Suprapubic skin (tissue), 4 donors: ENCODE data around the gene NTM. TPM values are rescaled to one million over a fixed set of nuclear protein-coding genes. Genes with fewer than 3 reads are reported as not detected.

Experiments used
- DNase-seq, 2 donors: peaks; one replicate each; pipeline ENCODE4 v3.0.0-alpha.2; 2019; ENCODE audit warnings: low spot score in 2 of 2
- H3K27ac ChIP-seq: fragments of 200-600 bp; sonication (generic); one replicate; pipeline ENCODE4 v1.5.1; 2019
- H3K27me3 ChIP-seq: fragments of 200-600 bp; sonication (generic); one replicate; pipeline ENCODE4 v1.5.1; 2019
- H3K36me3 ChIP-seq: fragments of 200-600 bp; sonication (generic); one replicate; pipeline ENCODE4 v1.5.1; 2019
- H3K4me1 ChIP-seq: fragments of 200-600 bp; sonication (generic); one replicate; pipeline ENCODE4 v1.5.1; 2019
- H3K4me3 ChIP-seq: fragments of 200-600 bp; sonication (generic); one replicate; pipeline ENCODE4 v1.5.1; 2019; ENCODE audit warnings: mild to moderate bottlenecking
- H3K9me3 ChIP-seq: fragments of 200-600 bp; sonication (generic); one replicate; pipeline ENCODE4 v1.5.1; 2019
- EP300 ChIP-seq: sonication (generic); formaldehyde crosslinking; IDR thresholded peaks from one replicate; pipeline ENCODE4 v1.6.1; 2017; ENCODE audit warnings: antibody characterized with exemption
- POLR2A ChIP-seq, 2 donors: fragments of 450-650 bp; IDR thresholded peaks; one replicate each; pipeline ENCODE4 v1.6.1; 2017; ENCODE audit warnings: antibody characterized with exemption in 2 of 2, mild to moderate bottlenecking in 2 of 2, moderate library complexity in 2 of 2
- POLR2AphosphoS5 ChIP-seq, 3 donors: sonication (generic); formaldehyde crosslinking; IDR thresholded peaks; one replicate each; pipeline ENCODE4 v1.6.1; 2017; ENCODE audit warnings: antibody characterized with exemption in 3 of 3
- WGBS: methylation state at CpG from one replicate; pipeline ENCODE4 v1.1.5; 2018; 5-methylcytosine and 5-hydroxymethylcytosine counted together
- total RNA-seq, 4 donors: library from RNA; depleted of rRNA; stranded (reverse); fragments of >200 nt; gene quantifications; one replicate each; pipeline ENCODE4 v1.1.0, GENCODE V29; 2016
- TF ChIP-seq, protein P1 (sequence below), 2 donors: fragments of 200-600 bp in 1 of 2; fragments of 450-650 bp in 1 of 2; sonication (generic) in 1 of 2; IDR thresholded peaks; one replicate each; pipeline ENCODE4 v1.5.1; 2016 to 2019; ENCODE audit warnings: antibody characterized with exemption in 2 of 2, mild to moderate bottlenecking in 1 of 2, moderate library complexity in 1 of 2

Gene NTM
- total RNA-seq, 4 donors from 2014 or later, result 0.19 to 19.1 (median 2.1) TPM

DNA sequence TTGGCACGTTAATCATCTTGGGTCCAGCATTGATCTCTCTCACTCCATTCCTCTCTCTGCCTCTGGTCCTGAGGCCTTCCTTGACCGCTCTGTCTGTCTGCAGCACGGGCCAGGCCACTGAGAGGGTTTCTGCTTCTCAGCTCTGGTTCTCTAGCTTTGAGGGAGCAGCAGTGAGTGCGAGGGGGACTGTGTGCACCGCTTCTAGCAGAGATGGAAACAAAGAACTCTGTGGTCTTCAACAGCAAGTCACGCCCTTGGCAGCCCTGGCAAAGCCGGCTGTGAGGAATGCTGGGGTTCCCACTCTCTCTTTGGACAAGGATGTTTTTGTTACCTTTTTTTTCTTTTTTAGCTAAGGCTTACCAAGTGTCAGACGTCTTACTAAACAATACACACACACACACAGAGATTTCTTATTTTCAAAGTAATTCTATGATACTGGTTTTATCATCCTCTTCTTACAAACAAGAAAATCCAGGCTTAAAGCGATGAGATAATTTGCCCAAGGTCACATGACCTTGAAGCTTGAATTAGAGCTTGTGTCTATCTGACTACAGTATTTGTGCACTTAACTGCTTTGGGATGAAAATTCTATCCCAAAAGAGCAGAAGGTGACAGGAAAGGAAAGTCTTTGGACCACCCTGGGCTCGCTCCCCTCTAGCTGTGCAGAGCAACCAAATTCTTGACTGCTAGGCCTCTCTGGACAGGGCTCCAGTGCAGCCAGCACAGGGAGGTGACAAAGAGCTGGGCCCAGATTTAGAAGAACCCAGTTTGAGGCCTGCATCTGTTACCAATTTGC is 293.2 kb downstream of the NTM start:
- TF ChIP-seq EP300, result no peak
- TF ChIP-seq, protein P1, sequence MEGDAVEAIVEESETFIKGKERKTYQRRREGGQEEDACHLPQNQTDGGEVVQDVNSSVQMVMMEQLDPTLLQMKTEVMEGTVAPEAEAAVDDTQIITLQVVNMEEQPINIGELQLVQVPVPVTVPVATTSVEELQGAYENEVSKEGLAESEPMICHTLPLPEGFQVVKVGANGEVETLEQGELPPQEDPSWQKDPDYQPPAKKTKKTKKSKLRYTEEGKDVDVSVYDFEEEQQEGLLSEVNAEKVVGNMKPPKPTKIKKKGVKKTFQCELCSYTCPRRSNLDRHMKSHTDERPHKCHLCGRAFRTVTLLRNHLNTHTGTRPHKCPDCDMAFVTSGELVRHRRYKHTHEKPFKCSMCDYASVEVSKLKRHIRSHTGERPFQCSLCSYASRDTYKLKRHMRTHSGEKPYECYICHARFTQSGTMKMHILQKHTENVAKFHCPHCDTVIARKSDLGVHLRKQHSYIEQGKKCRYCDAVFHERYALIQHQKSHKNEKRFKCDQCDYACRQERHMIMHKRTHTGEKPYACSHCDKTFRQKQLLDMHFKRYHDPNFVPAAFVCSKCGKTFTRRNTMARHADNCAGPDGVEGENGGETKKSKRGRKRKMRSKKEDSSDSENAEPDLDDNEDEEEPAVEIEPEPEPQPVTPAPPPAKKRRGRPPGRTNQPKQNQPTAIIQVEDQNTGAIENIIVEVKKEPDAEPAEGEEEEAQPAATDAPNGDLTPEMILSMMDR (IDR thresholded peaks at IDR 0.05), result no peak
- H3K36me3 ChIP-seq, result no peaks in the 10 kb centered on the region
- peaks cover 7% of the 10 kb centered on the region for H3K27me3 ChIP-seq
- no peaks in the 10 kb centered on the region for H3K9me3 ChIP-seq
- WGBS, result 73% methylated on average over 10 of the region's 10 CpGs
- H3K4me1 ChIP-seq, result no peaks in the 10 kb centered on the region
- DNase-seq, result no peak
- H3K4me3 ChIP-seq, result no peak overlapping the region
- H3K27ac ChIP-seq, result no peak overlapping the region

DNA sequence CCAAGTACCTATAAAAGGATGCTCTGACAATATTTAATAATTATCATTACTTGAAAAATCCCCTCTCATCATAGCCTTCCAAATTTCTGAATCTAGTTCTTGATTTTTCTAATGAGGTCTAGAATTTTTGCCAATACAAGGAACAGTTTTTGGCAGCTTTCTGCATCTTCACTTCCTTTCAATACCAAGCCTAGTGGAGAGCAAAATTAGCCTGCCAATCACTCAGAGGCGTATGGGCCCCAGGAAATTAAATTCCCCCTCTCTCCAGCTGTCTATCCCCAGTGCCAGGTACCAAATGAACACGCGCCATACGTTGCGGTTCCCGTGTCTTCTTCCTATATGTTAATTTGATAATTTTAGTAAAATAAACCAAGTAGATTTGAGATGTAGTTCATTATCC is 293.9 kb downstream of the NTM start:
- 79% methylated on average over 6 of the region's 6 CpGs for WGBS

DNA sequence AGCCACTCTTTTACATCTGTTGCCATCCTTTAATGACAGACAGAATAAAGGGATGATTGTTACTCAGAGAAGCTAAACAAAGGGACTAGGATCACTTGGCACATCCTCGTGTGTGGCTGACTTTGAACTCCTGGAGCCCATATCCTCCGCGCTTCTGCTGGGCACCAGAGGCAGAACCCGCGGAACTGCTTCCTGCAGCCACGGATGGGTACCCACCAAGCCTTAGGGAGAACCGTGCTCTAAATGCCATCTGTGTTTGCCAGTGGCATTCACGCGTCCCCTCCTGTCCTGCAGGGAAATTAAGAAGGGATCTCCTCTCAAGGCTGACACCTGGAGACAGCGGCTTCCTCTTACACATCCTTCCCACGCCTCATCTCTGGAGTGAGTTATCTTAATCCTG is 294.4 kb downstream of the NTM start:
- Histone ChIP-seq H3K27ac (no peak overlapping the region), H3K27me3 (peaks cover 7% of the 10 kb centered on the region), H3K9me3 (no peaks in the 10 kb centered on the region), H3K36me3 (no peaks in the 10 kb centered on the region), H3K4me3 (no peak overlapping the region), H3K4me1 (no peaks in the 10 kb centered on the region)
- WGBS, result 71% methylated on average over 11 of the region's 11 CpGs
- TF ChIP-seq, protein P1 (IDR thresholded peaks at IDR 0.05), result no peak
- TF ChIP-seq POLR2AphosphoS5 (IDR thresholded peaks at IDR 0.05) (no peak), POLR2A (IDR thresholded peaks at IDR 0.05) (no peak), EP300 (no peak)
- DNase-seq, result peak in 1 of 2 donors; percentile 28

More for the DNA sequence above, 293.9 kb downstream of the NTM start:
- Histone ChIP-seq H3K4me1 (no peaks in the 10 kb centered on the region), H3K27me3 (peaks cover 7% of the 10 kb centered on the region), H3K36me3 (no peaks in the 10 kb centered on the region), H3K4me3 (no peak overlapping the region), H3K27ac (no peak overlapping the region), H3K9me3 (no peaks in the 10 kb centered on the region)
- DNase-seq, result no peak
- no peak for TF ChIP-seq EP300

DNA sequence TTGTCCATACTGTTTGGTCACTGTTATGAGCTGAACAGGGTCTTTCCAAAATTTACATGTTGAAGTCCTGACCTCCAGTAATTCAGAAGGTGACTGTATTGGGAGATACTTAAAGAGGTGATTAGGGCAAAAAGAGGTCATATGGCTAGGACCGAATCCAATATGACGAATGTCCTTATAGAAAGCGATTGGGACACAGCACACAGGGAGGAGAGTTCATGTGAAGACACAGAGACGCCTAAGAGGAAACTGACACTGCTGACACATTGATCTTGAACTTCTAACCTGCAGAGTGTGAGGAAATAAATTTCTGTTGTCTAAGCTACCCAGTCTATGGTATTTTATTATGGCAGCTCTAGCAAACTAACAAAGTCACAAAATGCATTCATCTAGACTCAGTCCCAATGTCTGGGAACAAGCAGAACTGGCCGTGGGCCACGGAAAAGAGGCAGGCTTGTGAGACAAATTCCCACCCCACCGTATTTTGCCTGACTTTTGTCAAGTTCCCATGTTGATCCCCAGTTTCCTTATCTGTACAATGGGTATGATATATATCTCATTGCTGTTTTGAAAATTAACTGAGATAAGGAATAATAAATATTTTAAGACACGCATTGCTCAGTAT is 295.0 kb downstream of the NTM start:
- Histone ChIP-seq H3K4me1 (no peaks in the 10 kb centered on the region), H3K36me3 (no peaks in the 10 kb centered on the region), H3K4me3 (no peak overlapping the region), H3K9me3 (no peaks in the 10 kb centered on the region), H3K27ac (no peak overlapping the region), H3K27me3 (peaks cover 5% of the 10 kb centered on the region)
- 70% methylated on average over 8 of the region's 8 CpGs for WGBS
- DNase-seq, result peak in 1 of 2 donors; percentile 15
- TF ChIP-seq EP300 (no peak), POLR2AphosphoS5 (IDR thresholded peaks at IDR 0.05) (no peak), POLR2A (IDR thresholded peaks at IDR 0.05) (no peak)
- TF ChIP-seq, protein P1 (IDR thresholded peaks at IDR 0.05), result no peak

DNA sequence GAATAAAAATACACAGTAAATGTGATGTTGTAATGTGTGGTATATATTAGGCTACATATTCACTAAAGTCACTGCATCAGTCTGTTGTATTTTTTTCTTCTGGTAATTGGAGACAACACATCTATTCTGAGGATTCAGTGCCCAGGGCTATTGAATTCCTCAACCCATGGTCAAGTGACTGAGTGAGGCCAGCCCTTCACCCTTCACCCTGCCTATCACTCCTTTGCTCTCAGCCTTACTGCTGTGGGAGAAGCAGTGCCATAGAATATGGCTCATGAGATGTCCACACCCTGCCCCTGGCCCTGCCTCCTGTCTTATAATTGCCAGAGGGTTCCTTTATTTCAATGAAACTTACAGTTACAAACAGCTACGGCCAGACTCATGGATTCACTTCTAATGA is 295.6 kb downstream of the NTM start:
- Histone ChIP-seq H3K9me3 (no peaks in the 10 kb centered on the region), H3K4me1 (no peaks in the 10 kb centered on the region), H3K27ac (no peak overlapping the region), H3K4me3 (no peak overlapping the region), H3K36me3 (no peaks in the 10 kb centered on the region), H3K27me3 (peaks cover 5% of the 10 kb centered on the region)
- WGBS, result 100% methylated on average over 1 of the region's 1 CpG
- TF ChIP-seq, protein P1 (IDR thresholded peaks at IDR 0.05), result no peak
- TF ChIP-seq POLR2A (IDR thresholded peaks at IDR 0.05) (no peak), POLR2AphosphoS5 (IDR thresholded peaks at IDR 0.05) (no peak), EP300 (no peak)
- DNase-seq, result peak in 1 of 2 donors; percentile 65
